Gastrocnemius medialis (tissue), 4 donors: ENCODE data around the gene COL4A1.

Experiments
- CTCF ChIP-seq, 5 experiments: fragments of 450-650 bp in 3 of 5; fragments of 200-600 bp in 2 of 5; sonication (generic) in 2 of 5; IDR thresholded peaks in 4 of 5; conservative IDR thresholded peaks in 1 of 5; 1 replicate in 4 of 5; 2 replicates in 1 of 5; pipeline ENCODE4 v1.5.1; 2016 to 2019; ENCODE audit warnings: antibody characterized with exemption in 5 of 5, mild to moderate bottlenecking in 3 of 5, moderate library complexity in 3 of 5
- POLR2A ChIP-seq, 2 donors: fragments of 450-650 bp; IDR thresholded peaks; one replicate each; pipeline ENCODE4 v1.6.1; 2017; ENCODE audit warnings: antibody characterized with exemption in 2 of 2, mild to moderate bottlenecking in 2 of 2, moderate library complexity in 2 of 2

- TF ChIP-seq POLR2A (IDR thresholded peaks at IDR 0.05) (no peak), CTCF (IDR thresholded peaks at IDR 0.05 in 4 of 5, conservative IDR thresholded peaks at IDR 0.05 in 1 of 5) (no peak)
These were observed 120.6 kb downstream of the COL4A1 start for GRCh38 chr13:110186231-110186855.
